HG03045 (cell line): ENCODE data around the gene ZWILCH.
"Not testable (repeated sequence)": the region's sequence is repeated elsewhere in the genome, so short reads cannot be mapped to it uniquely, and the experiment has no call there.

Experiments
- ATAC-seq: cut with Tn5 transposase; IDR thresholded peaks from one replicate; pipeline ENCODE4 v1.9.1; 2021; ENCODE audit warnings: mild to moderate bottlenecking, moderate library complexity; ENCODE audit not compliant: unreplicated experiment

The ZWILCH gene

GRCh38 chr15:66574596-66574950 lies 69.4 kb downstream of the ZWILCH start:
- no peak for ATAC-seq

GRCh38 chr15:66578286-66578875 lies 73.3 kb downstream of the ZWILCH start:
- no peak for ATAC-seq

GRCh38 chr15:66580643-66581042 lies 75.5 kb downstream of the ZWILCH start:
- no peak for ATAC-seq

GRCh38 chr15:66581972-66582537 lies 76.9 kb downstream of the ZWILCH start:
- ATAC-seq = no peak

- ATAC-seq = no peak
Measured at GRCh38 chr15:66586155-66586976, 81.2 kb downstream of the ZWILCH start.

GRCh38 chr15:66587020-66587419 lies 81.9 kb downstream of the ZWILCH start:
- no peak for ATAC-seq

- ATAC-seq = no peak
Measured at GRCh38 chr15:66587749-66588148, 82.6 kb downstream of the ZWILCH start.

GRCh38 chr15:66588537-66588936 lies 83.4 kb downstream of the ZWILCH start:
- ATAC-seq = no peak

GRCh38 chr15:66588971-66589370 lies 83.8 kb downstream of the ZWILCH start:
- ATAC-seq = no peak

GRCh38 chr15:66589429-66589828 lies 84.3 kb downstream of the ZWILCH start:
- ATAC-seq = not testable (repeated sequence)

- no peak for ATAC-seq
Measured at GRCh38 chr15:66590435-66590834, 85.3 kb downstream of the ZWILCH start.

- ATAC-seq = no peak
Measured at GRCh38 chr15:66591322-66591862, 86.3 kb downstream of the ZWILCH start.

GRCh38 chr15:66592505-66593218 lies 87.5 kb downstream of the ZWILCH start:
- no peak for ATAC-seq

- no peak for ATAC-seq
Measured at GRCh38 chr15:66593219-66593780, 88.2 kb downstream of the ZWILCH start.

- ATAC-seq = no peak
Measured at GRCh38 chr15:66594344-66594743, 89.2 kb downstream of the ZWILCH start.

- no peak for ATAC-seq
Measured at GRCh38 chr15:66594836-66595235, 89.7 kb downstream of the ZWILCH start.

- ATAC-seq = no peak
Measured at GRCh38 chr15:66595332-66595731, 90.2 kb downstream of the ZWILCH start.

GRCh38 chr15:66595931-66596545 lies 90.9 kb downstream of the ZWILCH start:
- no peak for ATAC-seq

- no peak for ATAC-seq
Measured at GRCh38 chr15:66598095-66598815, 93.1 kb downstream of the ZWILCH start.
